NCI-H345 treated with DMSO at 0.1 percent for 48 hours (cell line): Measurements from ENCODE around the gene COL8A1.

Experiments
- DNase-seq: peaks from one replicate; lab custom pipeline; 2025; ENCODE audit not compliant: unreplicated experiment; lab: John Stamatoyannopoulos, UW

The COL8A1 gene

DNA sequence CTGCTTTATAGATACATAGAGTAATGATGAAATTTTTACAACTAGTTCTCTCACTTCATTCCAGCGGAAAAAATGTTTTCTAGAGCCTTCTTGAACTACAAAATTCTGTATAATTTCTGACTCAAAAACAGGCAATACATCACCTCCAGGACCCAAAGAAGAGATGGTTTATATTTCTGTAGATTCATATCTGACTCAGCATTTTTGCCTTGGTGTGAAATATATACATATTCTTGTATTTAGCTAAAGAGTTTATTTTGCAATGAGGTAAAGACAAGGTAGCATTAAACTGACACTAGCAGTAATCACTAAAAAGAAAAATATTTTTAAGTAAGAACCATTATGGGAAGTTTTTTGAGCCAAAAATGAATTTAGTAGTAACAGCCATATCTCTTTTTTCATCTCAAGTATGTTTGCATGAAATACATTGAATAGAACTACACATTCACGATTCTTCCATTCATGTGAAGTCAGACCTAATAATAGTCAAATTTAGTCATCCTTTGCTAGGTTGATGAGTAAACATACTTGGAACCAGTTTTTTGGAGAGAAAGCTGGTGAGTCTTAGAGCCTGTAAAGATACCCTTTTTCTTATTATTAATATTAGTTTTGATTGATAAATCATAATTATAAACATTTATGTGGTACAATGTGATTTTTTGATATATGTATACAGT is 31.6 kb downstream of the COL8A1 start:
- no peak for DNase-seq

DNA sequence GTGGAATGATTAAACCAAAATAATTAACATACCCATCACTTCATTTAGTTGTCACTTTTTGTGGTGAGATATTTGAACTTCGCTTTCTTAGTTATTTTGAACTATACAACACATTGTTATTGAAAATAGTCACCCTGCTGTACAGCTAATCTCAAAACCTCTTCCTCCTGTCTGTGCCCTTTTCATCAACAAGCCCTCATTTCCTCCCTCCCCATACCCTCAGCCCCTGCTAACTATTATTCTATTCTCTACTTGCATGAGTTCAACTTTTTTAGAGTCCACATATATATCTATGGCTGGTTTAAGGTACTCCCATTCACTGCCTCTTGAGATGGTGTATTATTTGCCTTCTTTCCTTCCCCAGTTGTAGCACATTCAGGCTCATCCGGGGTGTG is 32.2 kb downstream of the COL8A1 start:
- no peak for DNase-seq

DNA sequence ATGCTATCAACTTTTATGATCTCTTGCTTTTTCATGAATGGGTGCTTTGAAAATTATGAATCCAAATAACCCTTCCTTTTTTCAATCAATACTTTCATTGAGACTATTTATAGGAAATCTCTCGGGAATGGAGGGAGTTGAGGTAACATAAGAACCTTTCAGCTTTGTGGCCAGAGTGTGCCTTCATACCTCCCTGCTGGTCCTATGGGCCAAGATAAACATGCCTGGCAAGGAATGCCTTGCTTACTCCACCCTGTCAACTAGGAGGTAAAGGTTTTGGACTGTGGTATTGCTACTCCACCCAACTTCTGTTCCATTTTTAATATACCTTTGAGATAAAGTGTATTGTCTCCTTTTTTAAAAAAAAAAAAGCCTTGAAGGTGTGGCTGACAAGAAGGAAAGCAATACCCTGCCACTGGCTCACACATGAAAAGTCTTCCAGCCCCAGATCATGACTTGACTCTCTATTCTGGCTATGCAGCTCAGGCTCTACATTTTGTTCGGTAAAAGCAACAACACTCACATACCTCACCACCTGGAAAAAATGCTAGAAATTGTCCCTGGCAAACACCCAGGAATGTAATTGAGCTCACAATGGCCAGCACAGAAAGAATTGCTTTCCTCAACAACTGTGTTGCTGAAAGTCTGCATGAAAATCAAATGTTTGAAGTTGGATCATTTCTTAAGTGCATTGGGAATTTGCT is 35.8 kb downstream of the COL8A1 start:
- DNase-seq, result no peak

DNA sequence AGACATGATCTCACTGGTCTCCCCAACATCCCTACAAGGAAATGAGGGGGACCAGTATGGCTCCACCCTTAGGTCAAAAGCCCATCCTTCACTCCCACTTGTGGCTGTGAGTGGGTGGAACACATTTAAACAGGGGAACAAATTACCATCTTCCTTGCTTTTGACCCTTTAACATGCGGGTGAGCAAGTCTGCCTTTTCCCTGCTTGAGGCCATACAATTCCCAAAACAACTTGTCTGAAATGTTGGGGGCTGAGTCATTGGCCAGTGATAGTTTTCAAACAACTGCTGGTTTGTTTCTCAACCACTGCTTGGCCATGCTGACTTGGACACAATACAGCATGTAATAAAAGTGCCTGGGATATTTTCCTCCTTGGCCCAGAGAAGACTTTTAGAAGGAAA is 39.6 kb downstream of the COL8A1 start:
- DNase-seq, result no peak

DNA sequence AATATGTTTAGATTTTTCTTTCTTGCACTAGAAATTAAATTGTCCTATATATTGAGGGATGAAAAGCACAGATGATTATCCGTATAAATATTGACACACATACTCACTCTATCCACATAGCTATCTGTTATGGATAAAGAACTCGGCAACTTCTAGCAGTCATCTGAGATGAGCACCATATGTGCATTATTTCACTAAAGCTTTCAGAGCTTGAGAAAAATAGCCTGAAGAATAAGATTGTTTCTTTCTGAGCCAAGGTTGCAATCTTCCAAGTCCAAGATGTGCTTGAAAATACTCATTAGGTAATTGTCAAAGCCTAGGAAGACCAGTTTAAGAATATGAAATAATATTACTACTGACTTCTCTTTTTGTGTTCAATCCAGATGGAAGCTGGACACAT is 40.5 kb downstream of the COL8A1 start:
- no peak for DNase-seq

DNA sequence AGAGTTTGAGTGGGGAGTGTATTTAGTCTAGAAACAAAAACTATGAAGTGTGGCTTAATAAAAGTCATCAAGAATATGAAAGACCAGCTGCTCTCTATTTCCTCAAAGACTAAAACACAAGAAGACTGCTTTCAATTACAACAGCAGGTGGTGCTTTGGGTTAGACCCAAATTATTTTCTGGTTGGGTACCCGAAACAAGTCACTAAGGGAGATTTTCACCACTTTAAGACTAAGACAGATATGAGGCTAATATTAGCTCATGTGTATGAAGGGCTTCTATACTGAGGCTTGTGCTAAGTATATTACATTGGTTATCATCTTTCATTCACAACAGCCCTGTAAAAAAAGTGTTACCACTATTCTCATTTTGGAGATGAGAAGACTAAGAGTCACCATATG is 43.1 kb downstream of the COL8A1 start:
- no peak for DNase-seq

DNA sequence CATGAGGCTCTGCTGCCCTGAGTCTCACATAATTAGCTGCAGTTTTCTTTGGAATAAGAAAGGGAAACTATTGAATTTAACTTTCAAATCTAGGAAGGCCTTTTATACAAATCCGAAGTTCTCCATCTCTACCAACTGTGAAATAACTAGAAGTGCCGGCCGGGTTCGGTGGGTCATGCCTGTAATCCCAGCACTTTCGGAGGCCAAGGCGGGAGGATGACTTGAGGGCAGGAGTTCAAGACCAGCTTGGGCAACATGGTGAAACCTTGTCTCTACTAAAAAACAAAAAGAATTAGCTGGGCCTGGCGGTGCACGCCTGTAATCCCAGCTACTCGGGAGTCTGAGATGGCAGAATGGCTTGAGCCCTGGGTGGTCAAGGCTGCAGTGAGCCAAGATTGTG is 43.6 kb downstream of the COL8A1 start:
- DNase-seq, result no peak

DNA sequence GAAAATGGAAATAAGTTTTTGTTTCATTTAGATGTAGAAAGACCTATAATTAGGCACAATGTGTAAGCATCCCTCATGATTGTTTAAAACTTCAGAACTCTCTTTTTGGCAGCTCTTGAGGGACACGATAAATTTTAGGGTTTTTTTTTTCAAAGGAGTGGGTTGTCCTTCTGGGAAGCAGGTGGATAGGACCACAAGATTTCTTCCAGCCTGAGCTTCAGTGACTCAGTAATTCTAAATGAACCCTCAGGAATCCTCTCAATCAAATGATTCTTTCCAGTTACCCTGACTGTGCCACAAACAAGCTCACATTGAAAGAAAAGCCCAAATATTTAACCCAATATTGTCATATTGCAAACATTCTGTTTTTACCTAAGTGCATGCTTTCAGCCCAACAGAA is 45.1 kb downstream of the COL8A1 start:
- DNase-seq, result no peak

DNA sequence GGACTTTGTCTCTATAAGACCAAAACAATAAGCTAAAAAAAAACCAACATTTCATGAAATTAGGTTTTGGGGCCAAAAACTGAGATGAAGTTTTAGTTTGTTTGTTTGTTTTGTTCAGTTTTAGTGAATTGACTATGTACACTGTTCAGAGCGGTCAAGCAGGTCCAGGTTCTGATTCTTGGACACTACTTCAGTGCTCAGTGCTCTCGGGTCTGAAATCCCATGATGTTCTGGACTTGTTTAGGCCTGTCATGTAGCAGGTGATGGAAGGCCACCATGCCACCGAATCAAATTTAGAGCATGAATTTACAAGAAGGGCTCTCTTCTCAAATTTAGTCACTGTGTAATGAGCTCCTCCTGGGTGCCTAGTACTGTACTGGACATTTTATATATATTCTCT is 45.5 kb downstream of the COL8A1 start:
- no peak for DNase-seq

DNA sequence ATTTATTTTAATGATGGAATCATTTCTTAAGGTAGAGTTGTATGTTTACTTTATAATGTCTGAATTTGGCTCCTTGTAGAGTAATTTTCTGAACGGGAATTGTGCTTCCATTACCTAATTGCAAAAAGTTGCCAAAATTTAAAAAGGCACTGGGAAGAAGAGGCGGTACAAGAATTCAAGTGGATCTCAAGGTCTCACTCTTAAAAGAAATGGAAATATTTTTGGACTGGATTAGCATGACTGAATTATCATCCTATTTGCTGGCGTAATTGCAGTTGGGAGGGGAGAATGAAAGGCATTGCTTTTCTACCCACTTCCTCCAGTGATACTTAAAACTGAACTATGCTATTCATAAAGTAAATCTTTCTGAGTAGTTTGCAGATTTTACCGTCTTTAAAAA is 46.2 kb downstream of the COL8A1 start:
- no peak for DNase-seq

DNA sequence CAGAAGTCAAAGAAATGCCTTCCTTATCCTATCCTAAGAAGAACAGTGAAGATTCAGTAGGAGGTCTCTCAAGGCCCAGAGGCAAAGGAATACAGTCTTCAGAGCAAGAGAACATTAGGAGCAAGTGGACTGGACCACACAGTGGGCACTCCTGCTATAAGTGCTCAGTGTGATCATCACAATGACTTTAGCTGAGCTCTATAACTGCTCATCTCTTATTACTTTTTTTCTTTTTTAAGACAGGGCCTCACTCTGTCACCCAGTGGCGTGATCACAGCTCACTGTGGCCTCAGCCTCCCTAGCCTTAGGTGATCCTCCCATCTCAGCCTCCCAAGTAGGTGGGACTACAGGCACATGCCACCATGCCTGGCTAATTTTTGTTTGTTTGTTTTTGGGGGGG is 48.1 kb downstream of the COL8A1 start:
- DNase-seq, result no peak

DNA sequence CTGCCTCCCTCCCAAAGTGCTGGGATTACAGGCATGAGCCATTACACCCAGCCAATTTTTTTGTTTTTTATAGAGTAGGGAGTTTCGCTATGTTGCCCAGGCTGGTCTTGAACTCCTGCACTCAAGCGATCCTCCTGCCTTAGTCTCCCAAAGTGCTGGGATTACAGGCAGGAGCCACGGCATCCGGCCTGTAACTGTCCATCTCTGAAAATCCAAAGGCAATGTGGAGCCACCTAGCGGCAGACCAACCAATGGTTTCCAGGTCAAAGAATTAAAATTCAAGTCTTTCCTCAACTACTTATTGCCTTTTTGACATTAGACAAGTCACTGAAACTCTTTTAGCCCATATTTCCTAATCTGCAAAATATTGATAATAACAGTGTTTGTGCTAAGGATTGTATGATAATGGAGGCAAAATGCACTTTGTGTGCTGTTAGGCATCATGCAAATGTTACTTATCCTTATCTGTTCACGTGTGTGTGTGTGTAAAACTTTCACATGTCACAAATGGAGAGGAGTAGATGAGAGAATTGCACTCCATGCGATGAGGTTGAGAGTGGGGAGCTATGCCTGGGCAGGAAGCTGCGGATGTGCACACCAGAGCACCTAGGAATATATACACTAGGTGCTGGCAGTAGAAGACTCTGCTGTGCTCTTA is 48.7 kb downstream of the COL8A1 start:
- DNase-seq, result no peak

DNA sequence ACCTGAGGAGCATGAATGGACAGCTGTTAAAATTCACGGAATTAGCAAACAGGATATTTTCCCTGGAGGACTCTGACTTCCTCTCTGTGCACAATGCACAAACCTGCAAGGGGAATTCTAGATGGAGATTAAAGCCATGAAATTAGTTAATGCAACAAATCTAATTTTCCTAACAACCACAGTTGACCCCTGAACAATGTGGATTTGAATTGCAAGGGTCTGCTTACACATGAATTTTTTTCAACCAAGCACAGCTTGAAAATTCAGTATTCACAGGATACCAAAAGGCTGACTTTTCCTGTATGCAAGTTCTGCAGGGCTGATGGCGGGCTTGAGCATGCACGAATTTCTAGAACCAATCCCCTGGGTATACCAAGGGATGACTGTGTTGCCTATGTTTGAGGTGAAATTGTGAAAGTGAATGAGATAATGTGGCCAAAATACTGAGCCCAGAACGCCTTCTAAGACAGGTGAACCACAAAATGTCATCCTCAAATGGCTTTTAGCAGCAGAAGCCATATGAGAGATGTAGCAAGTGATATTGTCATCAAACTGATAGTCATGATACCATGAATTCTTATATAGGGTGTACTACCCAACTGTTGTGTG is 52.5 kb downstream of the COL8A1 start:
- no peak for DNase-seq

DNA sequence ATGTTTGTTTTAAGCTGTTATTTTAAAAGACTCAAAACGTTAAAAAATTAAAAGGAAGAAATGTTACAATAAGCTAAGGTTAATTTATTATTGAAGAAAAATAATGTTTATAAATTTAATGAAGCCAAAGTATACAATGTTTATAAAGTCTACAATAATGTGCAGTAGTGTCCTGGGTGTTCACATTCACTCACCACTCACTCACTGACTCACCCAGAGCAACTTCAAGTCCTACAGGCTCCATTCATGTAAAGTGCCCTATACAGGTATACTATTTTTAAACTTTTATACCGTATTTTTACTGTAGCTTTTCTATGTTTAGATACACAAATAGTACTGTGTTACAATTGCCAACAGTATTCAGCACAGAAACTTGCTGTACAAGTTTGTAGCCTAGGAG is 55.2 kb downstream of the COL8A1 start:
- DNase-seq, result no peak

DNA sequence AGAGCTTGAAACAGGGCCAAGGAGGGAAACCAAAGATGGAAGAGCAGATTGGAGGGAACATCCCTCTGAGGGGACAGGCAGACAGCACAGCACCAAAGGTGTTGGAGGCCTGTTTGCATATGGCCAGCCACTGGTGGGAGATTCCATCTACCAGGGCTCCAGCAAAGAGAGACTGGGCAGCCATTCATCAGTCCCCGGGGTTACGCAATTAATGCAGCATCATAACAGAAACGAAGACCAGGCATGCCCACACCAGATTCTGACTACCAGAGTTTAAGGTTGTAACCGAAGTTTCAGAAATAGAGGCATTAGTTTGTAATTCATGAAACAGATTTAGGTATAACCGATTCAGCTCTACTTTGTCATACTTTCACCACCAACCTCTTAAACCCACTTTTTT is 58.1 kb downstream of the COL8A1 start:
- DNase-seq, result no peak

DNA sequence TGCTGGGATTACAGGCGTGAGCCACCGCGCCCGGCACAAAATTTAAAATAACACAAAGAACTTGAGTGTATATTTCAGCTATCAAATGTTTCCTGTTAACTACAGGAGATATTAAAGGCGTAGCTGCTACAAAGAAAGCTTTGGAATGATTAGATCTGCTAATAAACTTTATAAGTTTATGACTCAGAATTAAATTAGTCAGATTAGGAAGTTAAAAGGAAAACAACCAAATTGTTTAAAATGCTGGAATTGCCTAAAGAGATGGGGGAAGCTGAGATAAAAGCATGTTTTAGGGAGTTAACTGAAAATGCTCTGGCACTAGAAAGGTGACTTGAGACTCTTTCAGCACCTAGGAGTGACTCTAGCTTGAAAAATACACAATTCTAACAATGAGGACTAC is 58.9 kb downstream of the COL8A1 start:
- no peak for DNase-seq

DNA sequence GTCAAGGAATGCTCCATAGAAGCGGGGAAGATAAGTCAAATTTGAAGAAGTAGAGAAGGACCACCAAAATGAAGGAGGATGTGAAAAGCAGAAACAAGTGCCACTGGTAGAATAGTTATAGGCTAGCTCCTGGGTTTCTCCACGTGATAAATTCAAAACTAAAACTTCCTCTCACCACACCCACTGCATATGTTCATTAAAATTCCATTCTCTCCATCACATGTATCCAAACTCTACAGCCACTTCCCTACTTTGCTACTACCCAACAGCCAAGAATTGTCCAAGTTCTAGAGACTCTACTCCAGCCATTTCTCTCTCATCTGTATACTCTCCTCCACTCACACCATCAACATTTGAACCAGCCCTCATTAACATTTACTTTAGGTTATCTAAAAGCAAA is 60.5 kb downstream of the COL8A1 start:
- DNase-seq, result no peak

DNA sequence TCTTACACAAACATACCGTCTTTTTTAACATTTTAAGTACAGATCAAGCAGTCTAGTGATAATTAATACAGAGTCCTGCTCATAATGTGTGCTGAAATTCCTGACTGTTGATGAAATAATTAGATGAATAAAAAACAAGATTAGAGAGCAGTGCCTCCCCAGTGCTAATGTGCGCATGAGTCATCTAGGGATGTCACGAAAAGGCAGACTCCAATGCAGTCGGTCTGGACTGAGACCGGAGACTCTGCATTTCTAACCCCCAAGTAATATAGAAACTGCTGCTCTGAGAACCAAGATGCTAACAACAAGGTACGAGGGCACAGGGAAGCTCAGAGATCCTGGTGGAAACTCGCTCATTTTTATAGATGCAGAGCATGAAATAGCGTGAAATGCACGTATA is 61.4 kb downstream of the COL8A1 start:
- DNase-seq, result no peak

DNA sequence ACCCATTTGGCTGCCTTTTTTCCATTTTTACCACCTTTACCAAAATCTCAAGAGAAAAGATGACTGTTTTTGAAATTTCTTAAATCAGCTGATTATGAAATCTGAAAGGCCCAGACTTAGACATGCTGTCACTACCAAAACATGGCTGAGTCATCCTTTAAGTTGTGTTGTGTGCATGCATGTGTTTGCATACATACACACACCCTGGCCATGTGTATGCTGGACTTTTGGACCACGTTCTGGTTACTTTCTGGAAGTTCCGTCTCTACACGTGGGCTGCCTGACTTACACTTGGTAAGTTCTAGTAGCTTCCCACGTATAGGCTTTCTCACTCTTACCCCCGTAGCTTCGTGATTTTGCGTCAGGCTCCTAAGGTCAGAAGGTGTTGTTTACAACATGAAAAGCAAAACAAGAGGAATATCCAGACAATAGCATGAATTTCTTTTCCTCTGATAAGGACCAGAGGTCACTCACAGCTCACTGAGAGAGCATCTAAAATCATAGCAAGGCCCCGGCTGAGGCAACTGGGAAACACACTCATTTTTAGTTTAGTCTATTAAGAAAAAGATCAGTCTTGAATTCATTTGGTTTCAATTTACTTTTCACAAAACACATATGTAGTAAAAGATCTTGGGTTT is 62.4 kb downstream of the COL8A1 start:
- no peak for DNase-seq

DNA sequence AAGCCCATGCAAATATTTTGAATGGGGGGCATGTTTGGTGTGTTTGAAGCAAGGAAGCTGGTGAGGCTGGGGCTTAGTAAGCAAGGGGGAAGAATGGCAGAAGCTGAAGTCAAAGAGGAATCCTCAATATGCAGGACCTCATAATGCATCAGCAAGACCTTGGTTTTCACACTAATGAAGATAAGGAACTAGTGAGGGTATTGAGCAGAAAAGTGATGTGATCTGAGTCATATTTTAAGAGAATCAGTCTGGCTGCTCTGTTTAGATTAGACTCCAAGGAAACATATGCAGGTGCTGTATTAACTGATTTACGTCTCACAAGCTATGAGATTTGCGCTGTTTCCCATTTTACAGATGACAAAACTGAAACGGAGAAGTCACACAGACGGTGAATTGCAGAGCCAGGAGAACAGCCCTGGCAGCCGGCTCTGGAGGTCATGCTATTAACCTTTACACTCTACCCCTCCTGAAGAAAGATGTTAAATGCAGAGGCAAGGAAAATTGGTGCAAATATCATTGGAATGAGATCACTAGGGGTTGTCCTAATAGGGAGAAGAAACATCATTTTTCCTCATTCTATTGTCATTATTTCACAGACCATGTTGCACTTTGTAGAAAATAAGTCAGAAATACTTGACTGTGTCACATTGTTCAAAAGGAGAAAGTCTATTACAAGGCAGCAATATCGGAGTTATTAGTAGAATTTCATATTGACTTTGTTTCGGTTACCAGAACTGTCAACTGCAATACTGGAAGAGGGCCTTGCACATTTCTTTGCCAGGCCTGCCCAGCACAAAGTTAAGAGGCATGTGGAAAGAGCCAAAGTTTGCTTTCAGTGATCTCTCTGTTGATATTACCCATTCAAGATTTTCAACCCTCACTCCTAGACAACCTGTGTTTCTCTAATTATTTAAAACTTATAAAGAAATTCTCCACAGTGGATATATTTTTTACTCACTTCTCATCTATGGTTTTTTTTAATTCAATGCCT is 64.9 kb downstream of the COL8A1 start:
- DNase-seq, result no peak
